ENCODE results near the gene HEXA.

DNA sequence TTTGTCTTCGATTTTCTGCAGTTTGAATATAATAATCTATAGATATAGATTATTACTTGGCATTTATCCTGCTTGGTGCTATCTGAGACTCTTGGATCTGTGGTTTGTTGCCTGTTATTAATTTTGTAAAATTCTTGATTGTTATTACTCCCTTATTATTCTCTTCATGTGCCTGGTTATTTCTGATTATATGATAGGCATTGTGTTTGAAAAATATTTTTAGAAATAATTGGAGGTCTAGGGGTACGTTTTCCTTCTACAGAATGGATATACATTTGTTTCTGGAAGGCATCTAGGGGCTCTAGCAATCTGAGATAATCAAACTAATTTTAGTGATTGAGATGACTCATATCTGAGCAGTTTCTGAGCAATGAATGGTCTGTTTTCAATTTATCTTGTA is 41.0 kb downstream of the HEXA start:
- TF ChIP-seq, protein P1, sequence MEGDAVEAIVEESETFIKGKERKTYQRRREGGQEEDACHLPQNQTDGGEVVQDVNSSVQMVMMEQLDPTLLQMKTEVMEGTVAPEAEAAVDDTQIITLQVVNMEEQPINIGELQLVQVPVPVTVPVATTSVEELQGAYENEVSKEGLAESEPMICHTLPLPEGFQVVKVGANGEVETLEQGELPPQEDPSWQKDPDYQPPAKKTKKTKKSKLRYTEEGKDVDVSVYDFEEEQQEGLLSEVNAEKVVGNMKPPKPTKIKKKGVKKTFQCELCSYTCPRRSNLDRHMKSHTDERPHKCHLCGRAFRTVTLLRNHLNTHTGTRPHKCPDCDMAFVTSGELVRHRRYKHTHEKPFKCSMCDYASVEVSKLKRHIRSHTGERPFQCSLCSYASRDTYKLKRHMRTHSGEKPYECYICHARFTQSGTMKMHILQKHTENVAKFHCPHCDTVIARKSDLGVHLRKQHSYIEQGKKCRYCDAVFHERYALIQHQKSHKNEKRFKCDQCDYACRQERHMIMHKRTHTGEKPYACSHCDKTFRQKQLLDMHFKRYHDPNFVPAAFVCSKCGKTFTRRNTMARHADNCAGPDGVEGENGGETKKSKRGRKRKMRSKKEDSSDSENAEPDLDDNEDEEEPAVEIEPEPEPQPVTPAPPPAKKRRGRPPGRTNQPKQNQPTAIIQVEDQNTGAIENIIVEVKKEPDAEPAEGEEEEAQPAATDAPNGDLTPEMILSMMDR (IDR thresholded peaks at IDR 0.05), result no peak
- TF ChIP-seq POLR2A (IDR thresholded peaks at IDR 0.05) (no peak), EP300 (IDR thresholded peaks at IDR 0.05) (no peak)

Data from stomach (tissue), 4 donors.